SJSA1 (cell line): Measurements from ENCODE around the gene TREML1. TPM values are rescaled to one million over a fixed set of nuclear protein-coding genes. Genes with fewer than 3 reads are reported as not detected.

Experiments used
- DNase-seq, 2 experiments: peaks; one replicate each; pipeline ENCODE4 v3.0.0-alpha.2; 2015 to 2020; ENCODE audit warnings: low spot score in 2 of 2, low read depth in 1 of 2
- H3K27ac ChIP-seq: fragments of 250-450 bp; sonication (Bioruptor Pico); 2 replicates; pipeline ENCODE4 v1.5.1; 2020; ENCODE audit warnings: mild to moderate bottlenecking, moderate library complexity
- H3K27me3 ChIP-seq: fragments of 250-450 bp; sonication (Bioruptor Pico); replicated peaks from 2 replicates; pipeline ENCODE4 v1.5.1; 2020; ENCODE audit warnings: mild to moderate bottlenecking, moderate library complexity
- H3K36me3 ChIP-seq: fragments of 250-450 bp; sonication (Bioruptor Pico); 2 replicates; pipeline ENCODE4 v1.5.1; 2020; ENCODE audit warnings: mild to moderate bottlenecking
- H3K4me1 ChIP-seq: fragments of 250-450 bp; sonication (Bioruptor Pico); replicated peaks from 2 replicates; pipeline ENCODE4 v1.6.1; 2021; ENCODE audit warnings: mild to moderate bottlenecking
- H3K4me3 ChIP-seq: fragments of 250-450 bp; sonication (Bioruptor Pico); 2 replicates; pipeline ENCODE4 v1.5.1; 2020; ENCODE audit warnings: mild to moderate bottlenecking
- H3K9me3 ChIP-seq: fragments of 250-450 bp; sonication (Bioruptor Pico); replicated peaks from 2 replicates; pipeline ENCODE4 v1.5.1; 2020; ENCODE audit warnings: mild to moderate bottlenecking
- total RNA-seq: library from RNA; depleted of rRNA; stranded (reverse); fragments of >200 nt; shearing (Covaris generic); gene quantifications from 2 replicates; pipeline ENCODE4 v1.2.3, GENCODE V29; 2014

The TREML1 gene
- total RNA-seq, 1 experiment from 2014 or later = not detected

GRCh38 chr6:41167173-41167963 lies 13.2 kb upstream of the TREML1 start:
- no peaks in the 10 kb centered on the region for H3K4me1 ChIP-seq
- DNase-seq = no peak
- H3K4me3 ChIP-seq = no peak overlapping the region
- H3K27ac ChIP-seq = no peak overlapping the region
- H3K36me3 ChIP-seq = no peaks in the 10 kb centered on the region
- no peaks in the 10 kb centered on the region; the same call in 1 of the 2 replicates for H3K9me3 ChIP-seq
- peaks cover 14% of the 10 kb centered on the region for H3K27me3 ChIP-seq

GRCh38 chr6:41164551-41165120 lies 10.5 kb upstream of the TREML1 start:
- Histone ChIP-seq H3K36me3 (no peaks in the 10 kb centered on the region), H3K4me3 (no peak overlapping the region), H3K27me3 (peaks cover 14% of the 10 kb centered on the region), H3K9me3 (no peaks in the 10 kb centered on the region; the same call in 1 of the 2 replicates), H3K27ac (no peak overlapping the region), H3K4me1 (no peaks in the 10 kb centered on the region)
- DNase-seq = no peak

- no peak overlapping the region for H3K4me3 ChIP-seq
- no peak for DNase-seq
- H3K36me3 ChIP-seq = no peaks in the 10 kb centered on the region
- H3K9me3 ChIP-seq = no peaks in the 10 kb centered on the region; the same call in 1 of the 2 replicates
- peaks cover 14% of the 10 kb centered on the region for H3K27me3 ChIP-seq
- H3K4me1 ChIP-seq = no peaks in the 10 kb centered on the region
- no peak overlapping the region for H3K27ac ChIP-seq
These were observed 9.2 kb upstream of the TREML1 start for GRCh38 chr6:41163419-41163717.

GRCh38 chr6:41162687-41163418 lies 8.7 kb upstream of the TREML1 start, which contains the start of gene TREM2:
TSS of gene TREM2 (minus strand) at chr6:41163116. CDS start at chr6:41163082, 34 bp downstream.
- H3K4me1 ChIP-seq = no peaks in the 10 kb centered on the region
- H3K36me3 ChIP-seq = no peaks in the 10 kb centered on the region
- no peak within 1 kb of the TSS for H3K27ac ChIP-seq
- no peak for DNase-seq
- no peaks in the 10 kb centered on the region; the same call in 1 of the 2 replicates for H3K9me3 ChIP-seq
- H3K4me3 ChIP-seq = no peak within 1 kb of the TSS
- peaks cover 14% of the 10 kb centered on the region for H3K27me3 ChIP-seq

GRCh38 chr6:41161851-41162552 lies 7.9 kb upstream of the TREML1 start:
- Histone ChIP-seq H3K4me3 (no peak overlapping the region), H3K36me3 (no peaks in the 10 kb centered on the region), H3K9me3 (no peaks in the 10 kb centered on the region; the same call in 1 of the 2 replicates)

GRCh38 chr6:41161380-41161779 lies 7.2 kb upstream of the TREML1 start:
- Histone ChIP-seq H3K36me3 (no peaks in the 10 kb centered on the region), H3K27me3 (peaks cover 14% of the 10 kb centered on the region), H3K4me1 (no peaks in the 10 kb centered on the region), H3K9me3 (no peaks in the 10 kb centered on the region; the same call in 1 of the 2 replicates), H3K4me3 (no peak overlapping the region), H3K27ac (no peak overlapping the region)
- DNase-seq = no peak

More at GRCh38 chr6:41161851-41162552, 7.9 kb upstream of the TREML1 start:
- no peak for DNase-seq
- peaks cover 14% of the 10 kb centered on the region for H3K27me3 ChIP-seq
- no peak overlapping the region for H3K27ac ChIP-seq
- H3K4me1 ChIP-seq = no peaks in the 10 kb centered on the region

- H3K9me3 ChIP-seq = no peaks in the 10 kb centered on the region; the same call in 1 of the 2 replicates
- no peak overlapping the region for H3K4me3 ChIP-seq
- no peaks in the 10 kb centered on the region for H3K36me3 ChIP-seq
- no peaks in the 10 kb centered on the region for H3K4me1 ChIP-seq
- H3K27me3 ChIP-seq = peaks cover 14% of the 10 kb centered on the region
- DNase-seq = no peak
- H3K27ac ChIP-seq = no peak overlapping the region
These were observed 6.8 kb upstream of the TREML1 start for GRCh38 chr6:41160933-41161332.

- no peak overlapping the region for H3K4me3 ChIP-seq
- peaks cover 14% of the 10 kb centered on the region for H3K27me3 ChIP-seq
- no peaks in the 10 kb centered on the region; the same call in 1 of the 2 replicates for H3K9me3 ChIP-seq
- H3K27ac ChIP-seq = no peak overlapping the region
- no peaks in the 10 kb centered on the region for H3K36me3 ChIP-seq
- no peaks in the 10 kb centered on the region for H3K4me1 ChIP-seq
- no peak for DNase-seq
These were observed 5.4 kb upstream of the TREML1 start for GRCh38 chr6:41159415-41160082.

- Histone ChIP-seq H3K27ac (no peak overlapping the region), H3K36me3 (no peaks in the 10 kb centered on the region), H3K27me3 (0 out of 2 replicates have a peak, but pooled peaks cover 9% of the 10 kb centered on the region), H3K4me1 (no peaks in the 10 kb centered on the region), H3K9me3 (no peaks in the 10 kb centered on the region), H3K4me3 (no peak overlapping the region)
- no peak for DNase-seq
These were observed 3.2 kb upstream of the TREML1 start for GRCh38 chr6:41157323-41157722.

GRCh38 chr6:41156771-41157170 lies 2.6 kb upstream of the TREML1 start:
- H3K4me3 ChIP-seq = no peak overlapping the region
- no peaks in the 10 kb centered on the region for H3K36me3 ChIP-seq

GRCh38 chr6:41156001-41156400 lies 1.9 kb upstream of the TREML1 start:
- DNase-seq = no peak
- Histone ChIP-seq H3K4me1 (no peaks in the 10 kb centered on the region), H3K36me3 (no peaks in the 10 kb centered on the region), H3K27me3 (0 out of 2 replicates have a peak, but pooled peaks cover 9% of the 10 kb centered on the region), H3K27ac (no peak overlapping the region), H3K4me3 (no peak overlapping the region), H3K9me3 (no peaks in the 10 kb centered on the region)

More at GRCh38 chr6:41156771-41157170, 2.6 kb upstream of the TREML1 start:
- 0 out of 2 replicates have a peak, but pooled peaks cover 9% of the 10 kb centered on the region for H3K27me3 ChIP-seq
- H3K4me1 ChIP-seq = no peaks in the 10 kb centered on the region
- no peak for DNase-seq
- no peaks in the 10 kb centered on the region for H3K9me3 ChIP-seq
- H3K27ac ChIP-seq = no peak overlapping the region

GRCh38 chr6:41155132-41155805 lies 1.1 kb upstream of the TREML1 start:
- Histone ChIP-seq H3K4me3 (no peak overlapping the region), H3K4me1 (no peaks in the 10 kb centered on the region), H3K9me3 (no peaks in the 10 kb centered on the region), H3K36me3 (no peaks in the 10 kb centered on the region), H3K27ac (no peak overlapping the region), H3K27me3 (0 out of 2 replicates have a peak, but pooled peaks cover 9% of the 10 kb centered on the region)
- no peak for DNase-seq
